ENCODE measurements around the gene CD47.

DNA sequence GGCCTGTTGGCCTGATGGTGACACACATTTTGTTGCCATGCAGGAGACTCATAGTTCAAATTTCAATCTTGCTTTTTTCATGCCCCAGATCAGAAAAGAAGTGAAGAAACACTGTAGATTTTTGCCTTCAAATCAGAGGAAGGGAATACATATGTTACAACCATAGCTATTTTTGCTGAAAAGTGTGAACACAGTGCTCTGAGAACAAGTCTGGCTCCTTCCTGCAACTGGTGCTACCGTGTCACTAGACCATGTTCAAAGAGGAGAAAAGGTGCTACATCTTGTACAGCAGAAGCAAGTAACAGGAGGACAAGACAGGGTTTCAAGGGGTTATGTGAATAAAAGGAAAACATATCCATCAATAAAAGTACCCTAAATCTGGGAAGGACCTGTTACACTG lies 44.6 kb downstream of the CD47 start:
- TF ChIP-seq, protein P1, sequence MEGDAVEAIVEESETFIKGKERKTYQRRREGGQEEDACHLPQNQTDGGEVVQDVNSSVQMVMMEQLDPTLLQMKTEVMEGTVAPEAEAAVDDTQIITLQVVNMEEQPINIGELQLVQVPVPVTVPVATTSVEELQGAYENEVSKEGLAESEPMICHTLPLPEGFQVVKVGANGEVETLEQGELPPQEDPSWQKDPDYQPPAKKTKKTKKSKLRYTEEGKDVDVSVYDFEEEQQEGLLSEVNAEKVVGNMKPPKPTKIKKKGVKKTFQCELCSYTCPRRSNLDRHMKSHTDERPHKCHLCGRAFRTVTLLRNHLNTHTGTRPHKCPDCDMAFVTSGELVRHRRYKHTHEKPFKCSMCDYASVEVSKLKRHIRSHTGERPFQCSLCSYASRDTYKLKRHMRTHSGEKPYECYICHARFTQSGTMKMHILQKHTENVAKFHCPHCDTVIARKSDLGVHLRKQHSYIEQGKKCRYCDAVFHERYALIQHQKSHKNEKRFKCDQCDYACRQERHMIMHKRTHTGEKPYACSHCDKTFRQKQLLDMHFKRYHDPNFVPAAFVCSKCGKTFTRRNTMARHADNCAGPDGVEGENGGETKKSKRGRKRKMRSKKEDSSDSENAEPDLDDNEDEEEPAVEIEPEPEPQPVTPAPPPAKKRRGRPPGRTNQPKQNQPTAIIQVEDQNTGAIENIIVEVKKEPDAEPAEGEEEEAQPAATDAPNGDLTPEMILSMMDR (IDR thresholded peaks at IDR 0.05): no peak
- TF ChIP-seq ZFX (IDR thresholded peaks at IDR 0.05; ENCODE audit: borderline replicate concordance): no peak

Data from 22Rv1 (cell line).